ENCODE results near the gene FSTL3.

DNA sequence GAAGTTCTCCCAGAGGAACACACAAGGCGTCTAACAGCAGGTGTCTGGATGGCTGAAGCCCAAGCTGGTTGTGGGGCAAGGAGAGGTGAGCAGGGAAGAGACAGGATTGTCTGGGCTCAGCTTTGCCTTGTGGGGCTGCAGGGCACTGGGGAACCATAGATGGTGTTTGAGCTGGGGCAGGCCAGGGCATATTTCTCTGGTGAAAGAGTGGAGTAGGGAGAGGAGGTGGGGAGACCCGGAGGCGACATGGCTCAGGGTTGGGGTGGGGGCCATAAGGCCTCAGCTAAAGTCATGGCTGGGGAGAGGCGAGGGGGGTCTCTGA, 27.1 kb downstream of the FSTL3 start:
- TF ChIP-seq, protein P1, sequence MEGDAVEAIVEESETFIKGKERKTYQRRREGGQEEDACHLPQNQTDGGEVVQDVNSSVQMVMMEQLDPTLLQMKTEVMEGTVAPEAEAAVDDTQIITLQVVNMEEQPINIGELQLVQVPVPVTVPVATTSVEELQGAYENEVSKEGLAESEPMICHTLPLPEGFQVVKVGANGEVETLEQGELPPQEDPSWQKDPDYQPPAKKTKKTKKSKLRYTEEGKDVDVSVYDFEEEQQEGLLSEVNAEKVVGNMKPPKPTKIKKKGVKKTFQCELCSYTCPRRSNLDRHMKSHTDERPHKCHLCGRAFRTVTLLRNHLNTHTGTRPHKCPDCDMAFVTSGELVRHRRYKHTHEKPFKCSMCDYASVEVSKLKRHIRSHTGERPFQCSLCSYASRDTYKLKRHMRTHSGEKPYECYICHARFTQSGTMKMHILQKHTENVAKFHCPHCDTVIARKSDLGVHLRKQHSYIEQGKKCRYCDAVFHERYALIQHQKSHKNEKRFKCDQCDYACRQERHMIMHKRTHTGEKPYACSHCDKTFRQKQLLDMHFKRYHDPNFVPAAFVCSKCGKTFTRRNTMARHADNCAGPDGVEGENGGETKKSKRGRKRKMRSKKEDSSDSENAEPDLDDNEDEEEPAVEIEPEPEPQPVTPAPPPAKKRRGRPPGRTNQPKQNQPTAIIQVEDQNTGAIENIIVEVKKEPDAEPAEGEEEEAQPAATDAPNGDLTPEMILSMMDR (IDR thresholded peaks at IDR 0.05; ENCODE audit: low read depth, low read length, missing input control), result no peak
- TF ChIP-seq GABPA (IDR thresholded peaks at IDR 0.05 in 1 of 2, conservative IDR thresholded peaks at IDR 0.05 in 1 of 2) (no peak), MAX (IDR thresholded peaks at IDR 0.05) (no peak), SP1 (IDR thresholded peaks at IDR 0.05) (no peak)
